WTC11 (cell line): ENCODE measurements around the gene ELMO3. TPM values are rescaled to one million over a fixed set of nuclear protein-coding genes. Genes with fewer than 3 reads are reported as not detected.

Experiments
- ELF4 ChIP-seq: sonication (generic); formaldehyde crosslinking; IDR thresholded peaks from 2 replicates; pipeline ENCODE4 v1.8.1; 2022; ENCODE audit warnings: low read depth, mild to moderate bottlenecking, moderate library complexity, missing genetic modification reagents
- GABPB1 ChIP-seq: sonication (generic); formaldehyde crosslinking; IDR thresholded peaks from 2 replicates; pipeline ENCODE4 v1.8.1; 2023; ENCODE audit warnings: mild to moderate bottlenecking, missing genetic modification reagents
- JAZF1 ChIP-seq: fragments of 250-450 bp; sonication (Bioruptor Pico); IDR thresholded peaks from 2 replicates; pipeline ENCODE4 v1.9.0; 2021; ENCODE audit warnings: moderate library complexity, mild to moderate bottlenecking, inconsistent platforms
- JUN ChIP-seq: sonication (generic); formaldehyde crosslinking; IDR thresholded peaks from 2 replicates; pipeline ENCODE4 v1.8.0; 2023; ENCODE audit warnings: mild to moderate bottlenecking, missing genetic modification reagents
- PRRX2 ChIP-seq: fragments of 250-450 bp; sonication (Bioruptor Pico); IDR thresholded peaks from 2 replicates; pipeline ENCODE4 v1.8.0; 2021; ENCODE audit warnings: mild to moderate bottlenecking
- RORB ChIP-seq: fragments of 250-450 bp; sonication (Bioruptor Pico); IDR thresholded peaks from 2 replicates; pipeline ENCODE4 v1.9.0; 2021; ENCODE audit warnings: mild to moderate bottlenecking
- SMAD3 ChIP-seq: sonication (generic); formaldehyde crosslinking; IDR thresholded peaks from 2 replicates; pipeline ENCODE4 v1.8.0; 2022; ENCODE audit warnings: missing genetic modification reagents, mild to moderate bottlenecking, borderline replicate concordance
- SMAD4 ChIP-seq: sonication (generic); formaldehyde crosslinking; IDR thresholded peaks from 2 replicates; pipeline ENCODE4 v1.8.0; 2022; ENCODE audit warnings: mild to moderate bottlenecking, missing genetic modification reagents
- SP1 ChIP-seq: sonication (generic); formaldehyde crosslinking; conservative IDR thresholded peaks from 2 replicates; pipeline ENCODE4 v1.8.1; 2022; ENCODE audit warnings: missing genetic modification reagents
- TEAD1 ChIP-seq: sonication (generic); formaldehyde crosslinking; IDR thresholded peaks from 2 replicates; pipeline ENCODE4 v1.8.0; 2022; ENCODE audit warnings: mild to moderate bottlenecking, missing genetic modification reagents
- ZNF121 ChIP-seq: sonication (generic); formaldehyde crosslinking; IDR thresholded peaks from 2 replicates; pipeline ENCODE4 v1.8.0; 2023; ENCODE audit warnings: missing genetic modification reagents
- ZNF138 ChIP-seq: sonication (generic); formaldehyde crosslinking; conservative IDR thresholded peaks from 2 replicates; pipeline ENCODE4 v1.8.1; 2022; ENCODE audit warnings: mild to moderate bottlenecking, moderate library complexity, missing genetic modification reagents
- ZNF232 ChIP-seq: sonication (generic); formaldehyde crosslinking; IDR thresholded peaks from 2 replicates; pipeline ENCODE4 v1.8.0; 2022; ENCODE audit warnings: mild to moderate bottlenecking, missing genetic modification reagents
- ZNF416 ChIP-seq: fragments of 250-450 bp; sonication (Bioruptor Pico); IDR thresholded peaks from 2 replicates; pipeline ENCODE4 v1.9.0; 2021; ENCODE audit warnings: mild to moderate bottlenecking, inconsistent platforms
- total RNA-seq: library from RNA; stranded (reverse); gene quantifications from 3 replicates; pipeline ENCODE4 v1.2.3, GENCODE V29; 2021
- TF ChIP-seq, protein P1 (sequence below): sonication (generic); formaldehyde crosslinking; conservative IDR thresholded peaks from 2 replicates; pipeline ENCODE4 v1.8.1; 2023; ENCODE audit warnings: mild to moderate bottlenecking, low read depth, missing genetic modification reagents, moderate library complexity
- TF ChIP-seq, protein P2 (sequence below): sonication (generic); formaldehyde crosslinking; IDR thresholded peaks from 2 replicates; pipeline ENCODE4 v1.8.0; 2022; ENCODE audit warnings: mild to moderate bottlenecking, missing genetic modification reagents
- TF ChIP-seq, protein P3 (sequence below): fragments of 250-450 bp; sonication (Bioruptor Pico); IDR thresholded peaks from 2 replicates; pipeline ENCODE4 v1.8.0; 2021; ENCODE audit warnings: mild to moderate bottlenecking
- TF ChIP-seq, protein P4 (sequence below): fragments of 250-450 bp; sonication (Bioruptor Pico); IDR thresholded peaks from 2 replicates; pipeline ENCODE4 v1.9.0; 2021; ENCODE audit warnings: mild to moderate bottlenecking
- TF ChIP-seq, protein P5 (sequence below): sonication (generic); formaldehyde crosslinking; IDR thresholded peaks from 2 replicates; pipeline ENCODE4 v1.8.1; 2023; ENCODE audit warnings: mild to moderate bottlenecking, missing genetic modification reagents, moderate library complexity
- TF ChIP-seq, protein P6 (sequence below): sonication (generic); formaldehyde crosslinking; IDR thresholded peaks from 2 replicates; pipeline ENCODE4 v1.8.0; 2023; ENCODE audit warnings: missing genetic modification reagents
- TF ChIP-seq, protein P7 (sequence below): sonication (generic); formaldehyde crosslinking; IDR thresholded peaks from 2 replicates; pipeline ENCODE4 v1.8.1; 2023; ENCODE audit warnings: mild to moderate bottlenecking, missing genetic modification reagents, borderline replicate concordance
- TF ChIP-seq, protein P8 (sequence below): sonication (generic); formaldehyde crosslinking; IDR thresholded peaks from 2 replicates; pipeline ENCODE4 v1.8.0; 2022; ENCODE audit warnings: mild to moderate bottlenecking, missing genetic modification reagents
- TF ChIP-seq, protein P9 (sequence below): sonication (generic); formaldehyde crosslinking; IDR thresholded peaks from 2 replicates; pipeline ENCODE4 v1.8.0; 2022; ENCODE audit warnings: missing genetic modification reagents

The ELMO3 gene
- total RNA-seq, 1 experiment from 2014 or later: 13.6 TPM

DNA sequence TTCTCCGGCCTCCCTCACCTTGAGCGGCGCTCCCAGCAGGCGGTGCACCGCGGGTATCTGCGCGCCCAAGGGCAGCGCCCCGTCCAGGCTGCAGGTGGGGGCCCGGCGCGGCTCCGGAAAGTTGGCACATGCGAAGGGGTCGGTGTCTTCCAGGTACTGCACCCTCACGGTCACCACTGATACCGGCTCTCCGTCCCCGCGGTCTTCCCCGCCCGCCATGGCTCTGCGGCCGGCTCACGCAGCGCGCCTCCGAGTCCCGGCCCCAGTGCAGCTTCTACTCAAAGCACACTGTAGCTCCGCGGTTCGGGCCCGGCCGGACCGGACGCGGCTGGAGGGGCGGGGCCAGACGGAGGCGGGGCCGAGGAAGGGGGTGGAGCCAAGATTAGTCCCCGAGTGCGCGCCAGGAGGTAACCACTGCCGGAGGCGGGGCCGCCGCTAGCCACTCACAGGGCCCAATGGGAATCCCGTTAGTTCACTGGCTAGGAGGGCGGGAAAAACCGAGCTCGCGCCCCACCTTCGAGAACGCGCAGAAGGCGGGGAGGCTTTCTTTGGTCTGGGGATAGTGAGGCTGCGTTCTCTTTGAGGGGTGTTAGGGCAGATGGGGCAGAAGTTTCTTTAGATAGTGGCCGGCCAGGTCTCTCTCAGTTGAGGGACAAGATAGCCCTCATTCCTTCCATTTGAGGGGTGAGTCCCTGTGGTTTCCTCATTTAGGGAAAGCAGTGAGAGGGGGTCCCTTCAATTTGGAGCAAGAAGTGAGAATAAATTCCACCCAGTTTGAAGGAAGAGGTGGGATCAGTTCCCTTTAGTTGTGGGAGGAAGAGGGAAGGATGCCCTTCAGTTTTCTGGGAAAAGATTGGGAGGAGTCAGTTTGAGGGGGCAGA lies 48.5 kb downstream of the ELMO3 start, which contains the start of gene FHOD1 (continued):
- TF ChIP-seq, protein P1, sequence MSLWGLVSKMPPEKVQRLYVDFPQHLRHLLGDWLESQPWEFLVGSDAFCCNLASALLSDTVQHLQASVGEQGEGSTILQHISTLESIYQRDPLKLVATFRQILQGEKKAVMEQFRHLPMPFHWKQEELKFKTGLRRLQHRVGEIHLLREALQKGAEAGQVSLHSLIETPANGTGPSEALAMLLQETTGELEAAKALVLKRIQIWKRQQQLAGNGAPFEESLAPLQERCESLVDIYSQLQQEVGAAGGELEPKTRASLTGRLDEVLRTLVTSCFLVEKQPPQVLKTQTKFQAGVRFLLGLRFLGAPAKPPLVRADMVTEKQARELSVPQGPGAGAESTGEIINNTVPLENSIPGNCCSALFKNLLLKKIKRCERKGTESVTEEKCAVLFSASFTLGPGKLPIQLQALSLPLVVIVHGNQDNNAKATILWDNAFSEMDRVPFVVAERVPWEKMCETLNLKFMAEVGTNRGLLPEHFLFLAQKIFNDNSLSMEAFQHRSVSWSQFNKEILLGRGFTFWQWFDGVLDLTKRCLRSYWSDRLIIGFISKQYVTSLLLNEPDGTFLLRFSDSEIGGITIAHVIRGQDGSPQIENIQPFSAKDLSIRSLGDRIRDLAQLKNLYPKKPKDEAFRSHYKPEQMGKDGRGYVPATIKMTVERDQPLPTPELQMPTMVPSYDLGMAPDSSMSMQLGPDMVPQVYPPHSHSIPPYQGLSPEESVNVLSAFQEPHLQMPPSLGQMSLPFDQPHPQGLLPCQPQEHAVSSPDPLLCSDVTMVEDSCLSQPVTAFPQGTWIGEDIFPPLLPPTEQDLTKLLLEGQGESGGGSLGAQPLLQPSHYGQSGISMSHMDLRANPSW (CRISPR knock-in tag): no peak
- TF ChIP-seq, protein P2, sequence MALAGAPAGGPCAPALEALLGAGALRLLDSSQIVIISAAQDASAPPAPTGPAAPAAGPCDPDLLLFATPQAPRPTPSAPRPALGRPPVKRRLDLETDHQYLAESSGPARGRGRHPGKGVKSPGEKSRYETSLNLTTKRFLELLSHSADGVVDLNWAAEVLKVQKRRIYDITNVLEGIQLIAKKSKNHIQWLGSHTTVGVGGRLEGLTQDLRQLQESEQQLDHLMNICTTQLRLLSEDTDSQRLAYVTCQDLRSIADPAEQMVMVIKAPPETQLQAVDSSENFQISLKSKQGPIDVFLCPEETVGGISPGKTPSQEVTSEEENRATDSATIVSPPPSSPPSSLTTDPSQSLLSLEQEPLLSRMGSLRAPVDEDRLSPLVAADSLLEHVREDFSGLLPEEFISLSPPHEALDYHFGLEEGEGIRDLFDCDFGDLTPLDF (CRISPR knock-in tag): no peak
- TF ChIP-seq ZNF121 (CRISPR knock-in tag) (no peak), JUN (CRISPR knock-in tag) (no peak), JAZF1 (no peak), ZNF138 (CRISPR knock-in tag) (no peak), SMAD3 (CRISPR knock-in tag) (no peak), PRRX2 (no peak), ZNF416 (CRISPR knock-in tag) (no peak), RORB (CRISPR knock-in tag) (no peak), ZNF232 (CRISPR knock-in tag) (no peak; the same call in 1 of the 2 replicates), GABPB1 (no peak; the same call in none of the 2 replicates), SP1 (CRISPR knock-in tag) (peak; percentile 74), ELF4 (no peak), TEAD1 (no peak), SMAD4 (CRISPR knock-in tag) (no peak)
- TF ChIP-seq, protein P3, sequence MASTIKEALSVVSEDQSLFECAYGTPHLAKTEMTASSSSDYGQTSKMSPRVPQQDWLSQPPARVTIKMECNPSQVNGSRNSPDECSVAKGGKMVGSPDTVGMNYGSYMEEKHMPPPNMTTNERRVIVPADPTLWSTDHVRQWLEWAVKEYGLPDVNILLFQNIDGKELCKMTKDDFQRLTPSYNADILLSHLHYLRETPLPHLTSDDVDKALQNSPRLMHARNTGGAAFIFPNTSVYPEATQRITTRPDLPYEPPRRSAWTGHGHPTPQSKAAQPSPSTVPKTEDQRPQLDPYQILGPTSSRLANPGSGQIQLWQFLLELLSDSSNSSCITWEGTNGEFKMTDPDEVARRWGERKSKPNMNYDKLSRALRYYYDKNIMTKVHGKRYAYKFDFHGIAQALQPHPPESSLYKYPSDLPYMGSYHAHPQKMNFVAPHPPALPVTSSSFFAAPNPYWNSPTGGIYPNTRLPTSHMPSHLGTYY (CRISPR knock-in tag): no peak
- TF ChIP-seq, protein P4, sequence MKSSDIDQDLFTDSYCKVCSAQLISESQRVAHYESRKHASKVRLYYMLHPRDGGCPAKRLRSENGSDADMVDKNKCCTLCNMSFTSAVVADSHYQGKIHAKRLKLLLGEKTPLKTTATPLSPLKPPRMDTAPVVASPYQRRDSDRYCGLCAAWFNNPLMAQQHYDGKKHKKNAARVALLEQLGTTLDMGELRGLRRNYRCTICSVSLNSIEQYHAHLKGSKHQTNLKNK (CRISPR knock-in tag): no peak
- TF ChIP-seq, protein P5, sequence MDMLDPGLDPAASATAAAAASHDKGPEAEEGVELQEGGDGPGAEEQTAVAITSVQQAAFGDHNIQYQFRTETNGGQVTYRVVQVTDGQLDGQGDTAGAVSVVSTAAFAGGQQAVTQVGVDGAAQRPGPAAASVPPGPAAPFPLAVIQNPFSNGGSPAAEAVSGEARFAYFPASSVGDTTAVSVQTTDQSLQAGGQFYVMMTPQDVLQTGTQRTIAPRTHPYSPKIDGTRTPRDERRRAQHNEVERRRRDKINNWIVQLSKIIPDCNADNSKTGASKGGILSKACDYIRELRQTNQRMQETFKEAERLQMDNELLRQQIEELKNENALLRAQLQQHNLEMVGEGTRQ (CRISPR knock-in tag): no peak
- TF ChIP-seq, protein P6, sequence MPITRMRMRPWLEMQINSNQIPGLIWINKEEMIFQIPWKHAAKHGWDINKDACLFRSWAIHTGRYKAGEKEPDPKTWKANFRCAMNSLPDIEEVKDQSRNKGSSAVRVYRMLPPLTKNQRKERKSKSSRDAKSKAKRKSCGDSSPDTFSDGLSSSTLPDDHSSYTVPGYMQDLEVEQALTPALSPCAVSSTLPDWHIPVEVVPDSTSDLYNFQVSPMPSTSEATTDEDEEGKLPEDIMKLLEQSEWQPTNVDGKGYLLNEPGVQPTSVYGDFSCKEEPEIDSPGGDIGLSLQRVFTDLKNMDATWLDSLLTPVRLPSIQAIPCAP (CRISPR knock-in tag): no peak
- TF ChIP-seq, protein P7, sequence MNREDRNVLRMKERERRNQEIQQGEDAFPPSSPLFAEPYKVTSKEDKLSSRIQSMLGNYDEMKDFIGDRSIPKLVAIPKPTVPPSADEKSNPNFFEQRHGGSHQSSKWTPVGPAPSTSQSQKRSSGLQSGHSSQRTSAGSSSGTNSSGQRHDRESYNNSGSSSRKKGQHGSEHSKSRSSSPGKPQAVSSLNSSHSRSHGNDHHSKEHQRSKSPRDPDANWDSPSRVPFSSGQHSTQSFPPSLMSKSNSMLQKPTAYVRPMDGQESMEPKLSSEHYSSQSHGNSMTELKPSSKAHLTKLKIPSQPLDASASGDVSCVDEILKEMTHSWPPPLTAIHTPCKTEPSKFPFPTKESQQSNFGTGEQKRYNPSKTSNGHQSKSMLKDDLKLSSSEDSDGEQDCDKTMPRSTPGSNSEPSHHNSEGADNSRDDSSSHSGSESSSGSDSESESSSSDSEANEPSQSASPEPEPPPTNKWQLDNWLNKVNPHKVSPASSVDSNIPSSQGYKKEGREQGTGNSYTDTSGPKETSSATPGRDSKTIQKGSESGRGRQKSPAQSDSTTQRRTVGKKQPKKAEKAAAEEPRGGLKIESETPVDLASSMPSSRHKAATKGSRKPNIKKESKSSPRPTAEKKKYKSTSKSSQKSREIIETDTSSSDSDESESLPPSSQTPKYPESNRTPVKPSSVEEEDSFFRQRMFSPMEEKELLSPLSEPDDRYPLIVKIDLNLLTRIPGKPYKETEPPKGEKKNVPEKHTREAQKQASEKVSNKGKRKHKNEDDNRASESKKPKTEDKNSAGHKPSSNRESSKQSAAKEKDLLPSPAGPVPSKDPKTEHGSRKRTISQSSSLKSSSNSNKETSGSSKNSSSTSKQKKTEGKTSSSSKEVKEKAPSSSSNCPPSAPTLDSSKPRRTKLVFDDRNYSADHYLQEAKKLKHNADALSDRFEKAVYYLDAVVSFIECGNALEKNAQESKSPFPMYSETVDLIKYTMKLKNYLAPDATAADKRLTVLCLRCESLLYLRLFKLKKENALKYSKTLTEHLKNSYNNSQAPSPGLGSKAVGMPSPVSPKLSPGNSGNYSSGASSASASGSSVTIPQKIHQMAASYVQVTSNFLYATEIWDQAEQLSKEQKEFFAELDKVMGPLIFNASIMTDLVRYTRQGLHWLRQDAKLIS: no peak
- TF ChIP-seq, protein P8, sequence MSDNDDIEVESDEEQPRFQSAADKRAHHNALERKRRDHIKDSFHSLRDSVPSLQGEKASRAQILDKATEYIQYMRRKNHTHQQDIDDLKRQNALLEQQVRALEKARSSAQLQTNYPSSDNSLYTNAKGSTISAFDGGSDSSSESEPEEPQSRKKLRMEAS: peak; percentile 62; the same call in 1 of the 2 replicates
- TF ChIP-seq, protein P9, sequence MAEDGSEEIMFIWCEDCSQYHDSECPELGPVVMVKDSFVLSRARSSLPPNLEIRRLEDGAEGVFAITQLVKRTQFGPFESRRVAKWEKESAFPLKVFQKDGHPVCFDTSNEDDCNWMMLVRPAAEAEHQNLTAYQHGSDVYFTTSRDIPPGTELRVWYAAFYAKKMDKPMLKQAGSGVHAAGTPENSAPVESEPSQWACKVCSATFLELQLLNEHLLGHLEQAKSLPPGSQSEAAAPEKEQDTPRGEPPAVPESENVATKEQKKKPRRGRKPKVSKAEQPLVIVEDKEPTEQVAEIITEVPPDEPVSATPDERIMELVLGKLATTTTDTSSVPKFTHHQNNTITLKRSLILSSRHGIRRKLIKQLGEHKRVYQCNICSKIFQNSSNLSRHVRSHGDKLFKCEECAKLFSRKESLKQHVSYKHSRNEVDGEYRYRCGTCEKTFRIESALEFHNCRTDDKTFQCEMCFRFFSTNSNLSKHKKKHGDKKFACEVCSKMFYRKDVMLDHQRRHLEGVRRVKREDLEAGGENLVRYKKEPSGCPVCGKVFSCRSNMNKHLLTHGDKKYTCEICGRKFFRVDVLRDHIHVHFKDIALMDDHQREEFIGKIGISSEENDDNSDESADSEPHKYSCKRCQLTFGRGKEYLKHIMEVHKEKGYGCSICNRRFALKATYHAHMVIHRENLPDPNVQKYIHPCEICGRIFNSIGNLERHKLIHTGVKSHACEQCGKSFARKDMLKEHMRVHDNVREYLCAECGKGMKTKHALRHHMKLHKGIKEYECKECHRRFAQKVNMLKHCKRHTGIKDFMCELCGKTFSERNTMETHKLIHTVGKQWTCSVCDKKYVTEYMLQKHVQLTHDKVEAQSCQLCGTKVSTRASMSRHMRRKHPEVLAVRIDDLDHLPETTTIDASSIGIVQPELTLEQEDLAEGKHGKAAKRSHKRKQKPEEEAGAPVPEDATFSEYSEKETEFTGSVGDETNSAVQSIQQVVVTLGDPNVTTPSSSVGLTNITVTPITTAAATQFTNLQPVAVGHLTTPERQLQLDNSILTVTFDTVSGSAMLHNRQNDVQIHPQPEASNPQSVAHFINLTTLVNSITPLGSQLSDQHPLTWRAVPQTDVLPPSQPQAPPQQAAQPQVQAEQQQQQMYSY (CRISPR knock-in tag): no peak
